Head of caudate nucleus (tissue), 42 donors: ENCODE measurements around the gene CMTM8.
A peak's percentile ranks its signal among the peaks of the same experiment; 100 is the strongest.
"Not testable (repeated sequence)": the region's sequence is repeated elsewhere in the genome, so short reads cannot be mapped to it uniquely, and the experiment has no call there.

ENCODE experiments used
- DNase-seq, 42 donors: peaks; one replicate each; pipeline versions ENCODE4 v3.0.0 to v3.0.0-alpha.2; 2020 to 2021; ENCODE audit warnings: mixed read lengths in 7 of 42
- intact Hi-C: fragments of 100-400 bp; cut with DNase I; formaldehyde crosslinking; loops from one replicate; pipeline ENCODE4 v1.15.0; 2022

The CMTM8 gene

GRCh38 chr3:32224016-32224516 lies 14.4 kb upstream of the CMTM8 start:
- intact Hi-C loops: no loop called here
- no peak for DNase-seq

- peak in 1 of 42 donors; percentile 31 for DNase-seq
- intact Hi-C loops: no loop called here
These were observed 11.5 kb upstream of the CMTM8 start for GRCh38 chr3:32226875-32227500.

GRCh38 chr3:32228743-32229142 lies 9.7 kb upstream of the CMTM8 start:
- DNase-seq: peak in 1 of 42 donors; percentile 24
- intact Hi-C loops: not testable (repeated sequence)

GRCh38 chr3:32229565-32229964 lies 8.9 kb upstream of the CMTM8 start:
- intact Hi-C loops: no loop called here
- DNase-seq: peak in 1 of 42 donors; percentile 9

- intact Hi-C loops: no loop called here
- DNase-seq: no peak
These were observed 2.1 kb upstream of the CMTM8 start for GRCh38 chr3:32236377-32236776.

- intact Hi-C loops: no loop called here
- DNase-seq: peak in 1 of 42 donors; percentile 3
These were observed 619 bp upstream of the CMTM8 start for GRCh38 chr3:32237670-32238452.

- intact Hi-C loops: no loop called here
- DNase-seq: no peak
These were observed 1.1 kb downstream of the CMTM8 start for GRCh38 chr3:32239307-32240158.

- no peak for DNase-seq
- intact Hi-C loops: no loop called here
These were observed 1.7 kb downstream of the CMTM8 start for GRCh38 chr3:32240159-32240545.

- no peak for DNase-seq
- intact Hi-C loops: no loop called here
These were observed 2.6 kb downstream of the CMTM8 start for GRCh38 chr3:32241100-32241499.

GRCh38 chr3:32243519-32243918 lies 5.0 kb downstream of the CMTM8 start:
- intact Hi-C loops: no loop called here
- no peak for DNase-seq

GRCh38 chr3:32245200-32245599 lies 6.7 kb downstream of the CMTM8 start:
- intact Hi-C loops: no loop called here
- no peak for DNase-seq

- intact Hi-C loops: no loop called here
- DNase-seq: no peak
These were observed 7.7 kb downstream of the CMTM8 start for GRCh38 chr3:32246079-32246675.

- DNase-seq: no peak
- intact Hi-C loops: no loop called here
These were observed 10.8 kb downstream of the CMTM8 start for GRCh38 chr3:32249184-32249782.

GRCh38 chr3:32254268-32254667 lies 15.8 kb downstream of the CMTM8 start:
- intact Hi-C loops: no loop called here

GRCh38 chr3:32255345-32255744 lies 16.9 kb downstream of the CMTM8 start:
- intact Hi-C loops: no loop called here
- DNase-seq: no peak

More at GRCh38 chr3:32254268-32254667, 15.8 kb downstream of the CMTM8 start:
- no peak for DNase-seq

GRCh38 chr3:32256206-32256605 lies 17.7 kb downstream of the CMTM8 start:
- DNase-seq: no peak
- intact Hi-C loops: no loop called here

- intact Hi-C loops: no loop called here
- no peak for DNase-seq
These were observed 18.6 kb downstream of the CMTM8 start for GRCh38 chr3:32257042-32257441.

- no peak for DNase-seq
- intact Hi-C loops: no loop called here
These were observed 19.4 kb downstream of the CMTM8 start for GRCh38 chr3:32257641-32258438.
